Calu3 (cell line): ENCODE results near the gene GATAD2A. TPM values are rescaled to one million over a fixed set of nuclear protein-coding genes. Genes with fewer than 3 reads are reported as not detected.

Source experiments
- BruUV-seq: library from RNA; stranded (reverse); fragments of 400-500 nt; replicated peaks from 2 replicates; lab custom pipeline; 2021; lab: Mats Ljungman, UMichigan
- CTCF ChIA-PET: fragments of 300-600 bp; sonication (Branson Sonifier 250); formaldehyde crosslinking; loops from one replicate; lab custom pipeline; 2022; ENCODE audit warnings: antibody characterized with exemption; lab: Charles Lee
- DNase-seq: peaks from one replicate; pipeline ENCODE4 v3.0.0; 2022
- H3K27ac Mint-ChIP-seq: one replicate; pipeline ENCODE4 v1.8.0; 2022; ENCODE audit warnings: mixed read lengths; ENCODE audit not compliant: unreplicated experiment
- H3K27me3 Mint-ChIP-seq: one replicate; pipeline ENCODE4 v1.8.0; 2022; ENCODE audit warnings: mixed read lengths; ENCODE audit not compliant: unreplicated experiment
- H3K36me3 Mint-ChIP-seq: one replicate; pipeline ENCODE4 v1.8.0; 2022; ENCODE audit warnings: mild to moderate bottlenecking, moderate library complexity, mixed read lengths; ENCODE audit not compliant: insufficient read depth, unreplicated experiment
- H3K4me1 Mint-ChIP-seq: one replicate; pipeline ENCODE4 v1.8.0; 2022; ENCODE audit warnings: mild to moderate bottlenecking, low read depth, mixed read lengths; ENCODE audit not compliant: unreplicated experiment
- H3K4me3 Mint-ChIP-seq: one replicate; pipeline ENCODE4 v1.8.0; 2022; ENCODE audit warnings: mild to moderate bottlenecking, low read depth, moderate library complexity, mixed read lengths; ENCODE audit not compliant: unreplicated experiment
- H3K9me3 Mint-ChIP-seq: one replicate; pipeline ENCODE4 v1.8.0; 2022; ENCODE audit warnings: low read depth, mixed read lengths; ENCODE audit not compliant: unreplicated experiment
- CTCF ChIP-seq: fragments of 200-600 bp; IDR thresholded peaks from one replicate; pipeline ENCODE4 v1.8.0; 2022; ENCODE audit warnings: antibody characterized with exemption; ENCODE audit not compliant: unreplicated experiment
- intact Hi-C: fragments of 100-400 bp; cut with micrococcal nuclease; formaldehyde crosslinking; loops from one replicate; pipeline ENCODE4 v1.10.0; 2022; ENCODE audit not compliant: unreplicated experiment
- total RNA-seq: library from RNA; stranded (reverse); gene quantifications from 2 replicates; pipeline ENCODE4 v1.2.3, GENCODE V29; 2022

Gene GATAD2A
- total RNA-seq, 1 experiment from 2014 or later = 79.8 TPM

GRCh38 chr19:19427302-19427701 lies 21.8 kb downstream of the GATAD2A start:
- no peak overlapping the region for H3K4me3 Mint-ChIP-seq
- CTCF ChIA-PET = interaction anchor here (0.6 kb wide), 1 partner anchor 25 kb away, joined by 3 read pairs; no protein-coding TSS in a partner anchor
- H3K9me3 Mint-ChIP-seq = no peaks in the 10 kb centered on the region
- H3K27ac Mint-ChIP-seq = no peak overlapping the region
- intact Hi-C loops = no loop called here
- peaks cover 6% of the 10 kb centered on the region for H3K36me3 Mint-ChIP-seq
- no peak for DNase-seq
- BruUV-seq = no TSS peak
- no peaks in the 10 kb centered on the region for H3K4me1 Mint-ChIP-seq
- no peaks in the 10 kb centered on the region for H3K27me3 Mint-ChIP-seq
- TF ChIP-seq CTCF = no peak

GRCh38 chr19:19427944-19428343 lies 22.5 kb downstream of the GATAD2A start:
- H3K27ac Mint-ChIP-seq = no peak overlapping the region
- no peak for TF ChIP-seq CTCF
- H3K36me3 Mint-ChIP-seq = peaks cover 6% of the 10 kb centered on the region

GRCh38 chr19:19428746-19429145 lies 23.3 kb downstream of the GATAD2A start:
- Mint-ChIP-seq H3K9me3 (no peaks in the 10 kb centered on the region), H3K4me1 (peaks cover 8% of the 10 kb centered on the region), H3K27me3 (no peaks in the 10 kb centered on the region), H3K36me3 (peaks cover 6% of the 10 kb centered on the region), H3K27ac (no peak overlapping the region), H3K4me3 (no peak overlapping the region)
- DNase-seq = no peak
- CTCF ChIA-PET = no interaction called here
- no TSS peak for BruUV-seq
- no peak for TF ChIP-seq CTCF
- intact Hi-C loops = no loop called here

More at GRCh38 chr19:19427944-19428343, 22.5 kb downstream of the GATAD2A start:
- Mint-ChIP-seq H3K4me3 (no peak overlapping the region), H3K27me3 (no peaks in the 10 kb centered on the region), H3K4me1 (peaks cover 6% of the 10 kb centered on the region), H3K9me3 (no peaks in the 10 kb centered on the region)
- intact Hi-C loops = no loop called here
- CTCF ChIA-PET = no interaction called here
- DNase-seq = no peak
- no TSS peak for BruUV-seq

GRCh38 chr19:19429361-19429760 lies 23.9 kb downstream of the GATAD2A start:
- H3K27ac Mint-ChIP-seq = no peak overlapping the region
- peaks cover 6% of the 10 kb centered on the region for H3K36me3 Mint-ChIP-seq
- no peaks in the 10 kb centered on the region for H3K9me3 Mint-ChIP-seq
- CTCF ChIA-PET = no interaction called here
- TF ChIP-seq CTCF = no peak
- no TSS peak for BruUV-seq
- H3K4me3 Mint-ChIP-seq = no peak overlapping the region
- no peak for DNase-seq
- intact Hi-C loops = no loop called here
- H3K4me1 Mint-ChIP-seq = peaks cover 8% of the 10 kb centered on the region
- no peaks in the 10 kb centered on the region for H3K27me3 Mint-ChIP-seq
